ENCODE data around the gene PRTG. TPM values are rescaled to one million over a fixed set of nuclear protein-coding genes. Genes with fewer than 3 reads are reported as not detected.
"Not testable (repeated sequence)": the region's sequence is repeated elsewhere in the genome, so short reads cannot be mapped to it uniquely, and the experiment has no call there.

The PRTG gene
- polyA plus RNA-seq, 3 donors, result not detected

GRCh38 chr15:55694652-55695150 is 48.3 kb downstream of the PRTG start:
- DNase-seq, result no peak
- intact Hi-C loops (cut with micrococcal nuclease), result no loop called here

GRCh38 chr15:55693116-55693515 is 49.8 kb downstream of the PRTG start:
- intact Hi-C loops (cut with micrococcal nuclease); H3K9me3 Mint-ChIP-seq; H3K79me2 ChIP-seq (ENCODE audit: insufficient read depth, low read length); DNase-seq; H3K9ac ChIP-seq (ENCODE audit: insufficient read depth, low read length, poor library complexity, severe bottlenecking); H3K27ac ChIP-seq (ENCODE audit: low read depth in 1 of 2, low read length in 2 of 2); H3K4me1 ChIP-seq (ENCODE audit: control insufficient read depth in 1 of 2, insufficient read depth in 2 of 2, low read length in 2 of 2); H3K4me3 Mint-ChIP-seq; H2AFZ ChIP-seq (ENCODE audit: insufficient read depth, low read depth, low read length, poor library complexity, severe bottlenecking); H3K27me3 Mint-ChIP-seq (ENCODE audit: low read depth in 3 of 3); H3K27ac Mint-ChIP-seq; H3K9me3 ChIP-seq (replicated peaks in 1 of 2; ENCODE audit: control insufficient read depth in 1 of 2, insufficient read depth in 1 of 2, low read length in 2 of 2); H3K4me2 ChIP-seq (replicated peaks; ENCODE audit: extremely low read depth, low read length, poor library complexity, severe bottlenecking); H3K36me3 Mint-ChIP-seq; H3K4me1 Mint-ChIP-seq; H3K4me3 ChIP-seq (replicated peaks in 1 of 3; ENCODE audit: low read depth in 2 of 3, low read length in 3 of 3); H3K27me3 ChIP-seq (ENCODE audit: control insufficient read depth in 2 of 2, insufficient read depth in 2 of 2, low read length in 2 of 2); H3K36me3 ChIP-seq (replicated peaks in 1 of 2; ENCODE audit: control insufficient read depth in 1 of 2, insufficient read depth in 2 of 2, low read length in 2 of 2); H4K20me1 ChIP-seq (ENCODE audit: insufficient read depth, low read length): not testable (repeated sequence)
- 94% methylated on average over 10 of the region's 14 CpGs for WGBS (ENCODE audit: insufficient coverage)

More at GRCh38 chr15:55694652-55695150, 48.3 kb downstream of the PRTG start:
- Histone ChIP-seq H3K4me2 (replicated peaks; ENCODE audit: extremely low read depth, low read length, poor library complexity, severe bottlenecking) (no peak overlapping the region), H3K4me3 (replicated peaks in 1 of 3; ENCODE audit: low read depth in 2 of 3, low read length in 3 of 3) (no peak overlapping the region), H2AFZ (ENCODE audit: insufficient read depth, low read depth, low read length, poor library complexity, severe bottlenecking) (no peak overlapping the region), H3K9me3 (replicated peaks in 1 of 2; ENCODE audit: control insufficient read depth in 1 of 2, insufficient read depth in 1 of 2, low read length in 2 of 2) (no peaks in the 10 kb centered on the region), H3K79me2 (ENCODE audit: insufficient read depth, low read length) (no peaks in the 10 kb centered on the region), H3K27ac (ENCODE audit: low read depth in 1 of 2, low read length in 2 of 2) (no peak overlapping the region), H3K36me3 (replicated peaks in 1 of 2; ENCODE audit: control insufficient read depth in 1 of 2, insufficient read depth in 2 of 2, low read length in 2 of 2) (no peaks in the 10 kb centered on the region), H3K27me3 (ENCODE audit: control insufficient read depth in 2 of 2, insufficient read depth in 2 of 2, low read length in 2 of 2) (no peaks in the 10 kb centered on the region), H3K9ac (ENCODE audit: insufficient read depth, low read length, poor library complexity, severe bottlenecking) (no peak overlapping the region), H4K20me1 (ENCODE audit: insufficient read depth, low read length) (no peaks in the 10 kb centered on the region), H3K4me1 (ENCODE audit: control insufficient read depth in 1 of 2, insufficient read depth in 2 of 2, low read length in 2 of 2) (no peaks in the 10 kb centered on the region)
- no peak for TF ChIP-seq CTCF (IDR thresholded peaks at IDR 0.05)
- no peak overlapping the region for H3K27ac Mint-ChIP-seq
- no peaks in the 10 kb centered on the region for H3K27me3 Mint-ChIP-seq (ENCODE audit: low read depth in 3 of 3)
- H3K9me3 Mint-ChIP-seq, result no peaks in the 10 kb centered on the region
- H3K4me1 Mint-ChIP-seq, result no peaks in the 10 kb centered on the region
- H3K36me3 Mint-ChIP-seq, result no peaks in the 10 kb centered on the region
- no peak overlapping the region for H3K4me3 Mint-ChIP-seq
- WGBS (ENCODE audit: insufficient coverage), result 83% methylated on average over 1 of the region's 4 CpGs
